Kidney (tissue), 14 donors: ENCODE results near the gene SNX18. TPM values are rescaled to one million over a fixed set of nuclear protein-coding genes. Genes with fewer than 3 reads are reported as not detected.

Experiments used
- DNase-seq, 5 donors: peaks; one replicate each; pipeline ENCODE4 v3.0.0-alpha.2; 2013 to 2020
- FAIRE-seq: peaks from 2 replicates; lab custom pipeline; 2012; peaks lifted over from hg19 to GRCh38; lab: Jason Lieb, UNC
- H3K27ac ChIP-seq, 2 donors: one replicate each; pipeline ENCODE4 v1.7.0; 2013; ENCODE audit warnings: low read depth in 2 of 2, low read length in 2 of 2, inconsistent platforms in 1 of 2
- H3K27me3 ChIP-seq: one replicate; pipeline ENCODE4 v1.7.1; 2013; ENCODE audit warnings: low read length, inconsistent platforms; ENCODE audit not compliant: control insufficient read depth, insufficient read depth
- H3K36me3 ChIP-seq, 3 donors: one replicate each; pipeline versions ENCODE4 v1.7.0 to v1.7.1; 2013; ENCODE audit warnings: low read length in 3 of 3, control low read depth in 1 of 3, inconsistent platforms in 1 of 3; ENCODE audit not compliant: insufficient read depth in 3 of 3, control insufficient read depth in 2 of 3
- H3K4me1 ChIP-seq, 3 donors: one replicate each; pipeline versions ENCODE4 v1.7.0 to v1.7.1; 2013; ENCODE audit warnings: low read length in 3 of 3, inconsistent platforms in 1 of 3, low read depth in 1 of 3; ENCODE audit not compliant: control insufficient read depth in 2 of 3, insufficient read depth in 2 of 3
- H3K4me3 ChIP-seq, 3 donors: one replicate each; pipeline versions ENCODE4 v1.7.0 to v1.8.1; 2013; ENCODE audit warnings: low read length in 3 of 3, control low read depth in 1 of 3, inconsistent platforms in 1 of 3
- H3K9ac ChIP-seq, 3 donors: one replicate each; pipeline versions ENCODE4 v1.7.0 to v1.7.1; 2013; ENCODE audit warnings: low read length in 3 of 3, control low read depth in 1 of 3, inconsistent platforms in 1 of 3
- H3K9me3 ChIP-seq, 3 donors: one replicate each; pipeline versions ENCODE4 v1.7.0 to v1.7.1; 2013; ENCODE audit warnings: low read length in 3 of 3, control low read depth in 1 of 3, inconsistent platforms in 1 of 3; ENCODE audit not compliant: control insufficient read depth in 2 of 3, insufficient read depth in 1 of 3
- CTCF ChIP-seq: IDR thresholded peaks from 3 replicates; pipeline ENCODE4 v1.5.1; 2012; ENCODE audit warnings: mild to moderate bottlenecking, moderate library complexity, borderline replicate concordance; ENCODE audit not compliant: insufficient read depth; ENCODE audit errors: extremely low read depth
- intact Hi-C: fragments of 100-400 bp; cut with DNase I; formaldehyde crosslinking; loops from one replicate; pipeline ENCODE4 v1.11.1; 2022
- polyA plus RNA-seq: library from polyadenylated mRNA; stranded (reverse); fragments of 350-450 nt; fragmentation: Illumina TruSeq; extraction: RNeasy Lipid Tissue Mini Kit (QIAGEN cat#74804); gene quantifications from one replicate; pipeline ENCODE4 v1.2.3, GENCODE V29; 2014; ENCODE audit warnings: low read depth, low replicate concordance; ENCODE audit not compliant: insufficient read depth
- total RNA-seq: library from RNA; stranded (reverse); fragmentation: NEBNext Ultra II Directional; extraction: Animal tissue kit (Norgen Biotek cat#: 25700); gene quantifications from one replicate; pipeline ENCODE4 v1.2.1, GENCODE V29; 2021
- donor health status: control.
- donor health status: control.
- donor health status: control.
- donor health status: control.
- donor health status: control.
- donor health status: DM: yes; HTN: yes; CAD: no.
- donor health status: Normal renal cell carcinoma (clear cell type).

The SNX18 gene
- total and polyA plus RNA-seq, 2 donors from 2014 or later: 10.4 to 40.5 TPM

GRCh38 chr5:54573812-54574489 is 56.4 kb downstream of the SNX18 start:
- no peaks in the 10 kb centered on the region for H3K36me3 ChIP-seq
- H3K27ac ChIP-seq: no peak overlapping the region
- H3K9ac ChIP-seq: no peak overlapping the region
- FAIRE-seq (no peak), DNase-seq (peak in 1 of 5 donors; percentile 19)
- H3K4me1 ChIP-seq: peaks cover 0 to 2% (median 0%) of the 10 kb centered on the region in 3 donors
- H3K4me3 ChIP-seq: no peak overlapping the region
- no peaks in the 10 kb centered on the region for H3K27me3 ChIP-seq
- TF ChIP-seq CTCF: no peak
- H3K9me3 ChIP-seq: no peaks in the 10 kb centered on the region
- intact Hi-C loops: no loop called here

GRCh38 chr5:54577528-54577927 is 60.0 kb downstream of the SNX18 start:
- no peaks in the 10 kb centered on the region for H3K27me3 ChIP-seq
- H3K4me1 ChIP-seq: peaks cover 2 to 10% (median 10%) of the 10 kb centered on the region in 3 donors
- no peak for TF ChIP-seq CTCF
- no peaks in the 10 kb centered on the region for H3K36me3 ChIP-seq
- DNase-seq (no peak), FAIRE-seq (no peak)
- H3K4me3 ChIP-seq: no peak overlapping the region
- intact Hi-C loops: no loop called here
- no peak overlapping the region for H3K9ac ChIP-seq
- no peak overlapping the region for H3K27ac ChIP-seq
- H3K9me3 ChIP-seq: no peaks in the 10 kb centered on the region

- Histone ChIP-seq H3K36me3 (no peaks in the 10 kb centered on the region), H3K9me3 (no peaks in the 10 kb centered on the region), H3K27me3 (no peaks in the 10 kb centered on the region), H3K27ac (no peak overlapping the region), H3K4me1 (peaks cover 2 to 10% (median 10%) of the 10 kb centered on the region in 3 donors), H3K4me3 (no peak overlapping the region), H3K9ac (no peak overlapping the region)
- DNase-seq (no peak), FAIRE-seq (no peak)
- intact Hi-C loops: no loop called here
- no peak for TF ChIP-seq CTCF
Measured at GRCh38 chr5:54577937-54578653, 60.5 kb downstream of the SNX18 start.
